VCaP (cell line): ENCODE measurements around the gene UTY.

ENCODE experiments used
- H3K27ac ChIP-seq: fragments of 450-650 bp; 2 replicates; pipeline ENCODE4 v1.5.1; 2017
- TF ChIP-seq, protein P1 (sequence below): fragments of 450-650 bp; conservative IDR thresholded peaks from 2 replicates; pipeline ENCODE4 v1.5.1; 2017; ENCODE audit warnings: mild to moderate bottlenecking, moderate library complexity

The UTY gene

DNA sequence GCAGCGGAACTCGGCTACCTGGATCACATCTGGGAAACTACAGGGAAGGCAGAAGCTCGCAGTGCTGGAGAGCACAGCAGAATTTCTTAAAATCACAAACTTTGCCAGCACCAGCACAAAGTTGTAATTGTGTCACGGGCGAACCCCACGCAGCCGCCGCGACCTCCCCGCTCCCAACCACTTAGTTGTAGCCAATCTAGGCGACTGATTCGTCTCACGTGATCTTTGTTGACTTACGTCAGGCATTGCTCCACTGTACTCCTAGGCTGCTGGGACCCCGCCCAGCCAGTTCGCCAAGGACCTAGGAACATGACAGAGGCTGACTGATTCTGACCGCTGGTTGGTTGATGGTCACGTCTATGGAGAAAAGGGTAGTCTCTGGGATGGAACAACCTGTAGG, at the start of gene UTY:
Gene UTY, minus strand, starts transcription at position 206 of the 400 bp plus-strand sequence. CDS start 368 bp downstream, outside the sequence.
- TF ChIP-seq, protein P1, sequence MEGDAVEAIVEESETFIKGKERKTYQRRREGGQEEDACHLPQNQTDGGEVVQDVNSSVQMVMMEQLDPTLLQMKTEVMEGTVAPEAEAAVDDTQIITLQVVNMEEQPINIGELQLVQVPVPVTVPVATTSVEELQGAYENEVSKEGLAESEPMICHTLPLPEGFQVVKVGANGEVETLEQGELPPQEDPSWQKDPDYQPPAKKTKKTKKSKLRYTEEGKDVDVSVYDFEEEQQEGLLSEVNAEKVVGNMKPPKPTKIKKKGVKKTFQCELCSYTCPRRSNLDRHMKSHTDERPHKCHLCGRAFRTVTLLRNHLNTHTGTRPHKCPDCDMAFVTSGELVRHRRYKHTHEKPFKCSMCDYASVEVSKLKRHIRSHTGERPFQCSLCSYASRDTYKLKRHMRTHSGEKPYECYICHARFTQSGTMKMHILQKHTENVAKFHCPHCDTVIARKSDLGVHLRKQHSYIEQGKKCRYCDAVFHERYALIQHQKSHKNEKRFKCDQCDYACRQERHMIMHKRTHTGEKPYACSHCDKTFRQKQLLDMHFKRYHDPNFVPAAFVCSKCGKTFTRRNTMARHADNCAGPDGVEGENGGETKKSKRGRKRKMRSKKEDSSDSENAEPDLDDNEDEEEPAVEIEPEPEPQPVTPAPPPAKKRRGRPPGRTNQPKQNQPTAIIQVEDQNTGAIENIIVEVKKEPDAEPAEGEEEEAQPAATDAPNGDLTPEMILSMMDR: no peak
- peak within 1 kb of the TSS; percentile 92 for H3K27ac ChIP-seq

DNA sequence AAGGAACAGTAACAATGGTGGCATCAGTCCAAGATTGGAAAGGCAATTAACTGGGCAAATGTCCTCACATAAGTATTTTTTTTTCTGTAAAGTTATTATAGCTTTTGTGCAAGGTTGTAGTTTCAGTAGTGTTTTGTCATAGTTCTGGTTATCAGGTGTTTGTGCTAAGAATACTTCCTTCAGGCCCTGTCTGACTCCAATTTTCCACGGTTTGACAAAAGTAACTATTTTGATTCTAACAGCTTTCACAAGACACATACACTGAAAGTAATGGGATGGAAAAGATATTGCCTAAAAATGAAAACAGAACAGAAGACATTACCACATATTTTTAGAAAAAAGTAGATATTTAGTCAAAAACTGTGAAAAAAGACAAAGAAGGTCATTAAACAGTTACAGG, 40.6 kb upstream of the UTY start:
- H3K27ac ChIP-seq: no peak overlapping the region
- TF ChIP-seq, protein P1: no peak

DNA sequence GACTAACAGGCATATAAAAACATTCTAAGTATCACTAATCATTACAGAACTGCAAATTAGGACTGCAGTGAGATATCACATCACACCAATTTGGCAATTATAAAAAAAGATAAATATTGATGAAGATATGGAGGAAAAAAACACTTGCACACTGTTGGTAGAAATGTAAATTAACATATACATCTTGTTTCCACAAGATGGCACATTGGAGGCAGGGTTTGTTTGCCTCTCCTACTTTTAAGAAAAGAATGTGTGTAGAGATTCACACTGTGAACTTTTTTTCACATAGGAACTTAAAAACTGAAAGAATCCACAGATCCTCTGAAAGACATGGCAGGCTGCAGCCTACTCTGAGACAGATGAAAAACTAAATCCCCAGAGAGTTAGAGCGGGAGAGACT, 21.4 kb upstream of the UTY start:
- TF ChIP-seq, protein P1: peak; percentile 53
- H3K27ac ChIP-seq: no peak overlapping the region

DNA sequence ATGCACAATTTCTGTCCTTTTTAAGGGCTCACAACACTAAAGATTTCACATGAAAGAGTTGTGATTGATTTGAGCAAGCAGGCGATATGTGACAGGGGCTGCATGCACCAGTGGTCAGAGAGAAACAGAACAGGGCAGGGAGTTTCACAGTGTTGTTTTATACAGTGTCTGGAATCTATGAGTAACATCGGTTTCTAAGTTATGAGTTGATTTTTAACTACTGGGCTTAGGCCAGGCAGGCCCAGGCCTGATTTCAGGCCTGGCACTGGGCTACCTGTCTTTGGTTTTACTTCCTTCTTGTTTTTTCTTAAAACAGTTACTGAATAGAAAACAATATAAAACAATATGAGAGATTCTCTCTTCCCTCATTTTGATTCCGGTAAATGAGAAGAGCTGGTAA, 13.9 kb upstream of the UTY start:
- H3K27ac ChIP-seq: peak overlapping the region; percentile 20; the same call in 1 of the 2 replicates
- TF ChIP-seq, protein P1: no peak

DNA sequence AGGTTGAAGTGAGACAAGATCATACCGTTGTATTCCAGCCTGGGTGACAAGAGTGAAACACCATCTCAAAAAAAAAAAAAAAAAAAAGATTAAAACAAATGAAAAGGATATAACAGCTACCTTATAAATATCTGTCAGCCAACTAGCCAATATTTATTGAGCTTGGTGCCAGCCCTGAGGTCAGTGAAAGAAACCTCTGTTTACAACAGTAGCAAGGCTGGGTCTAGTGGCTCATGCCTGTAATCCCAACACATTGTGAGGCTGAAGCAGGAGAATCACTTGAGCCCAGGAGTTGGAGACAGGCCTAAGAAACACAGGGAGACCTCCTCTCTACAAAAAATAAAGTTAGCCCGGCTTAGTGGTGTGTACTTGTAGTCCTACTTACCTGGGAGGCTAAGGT, 12.6 kb upstream of the UTY start:
- TF ChIP-seq, protein P1: no peak
- H3K27ac ChIP-seq: no peak overlapping the region

DNA sequence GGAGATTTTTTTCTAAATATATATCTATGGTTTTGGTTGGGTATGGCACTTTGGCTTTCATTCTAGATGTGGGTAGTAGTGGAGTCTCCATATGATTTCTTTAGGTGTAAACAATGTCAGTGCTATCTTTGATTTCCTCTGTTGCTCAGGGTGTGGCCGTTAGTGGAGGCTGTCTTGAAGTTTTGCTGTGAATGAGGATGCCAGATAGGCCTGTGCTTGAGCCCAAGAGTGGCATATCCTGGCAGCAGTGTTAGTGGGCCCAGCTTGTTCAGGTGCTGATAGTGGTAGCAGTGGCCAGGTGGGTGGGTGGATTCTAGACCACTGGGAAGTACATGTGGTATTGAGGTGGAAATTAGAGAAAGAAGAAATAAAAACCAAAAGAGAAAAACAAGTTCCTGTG, 8.9 kb upstream of the UTY start:
- no peak overlapping the region for H3K27ac ChIP-seq
- TF ChIP-seq, protein P1: no peak

DNA sequence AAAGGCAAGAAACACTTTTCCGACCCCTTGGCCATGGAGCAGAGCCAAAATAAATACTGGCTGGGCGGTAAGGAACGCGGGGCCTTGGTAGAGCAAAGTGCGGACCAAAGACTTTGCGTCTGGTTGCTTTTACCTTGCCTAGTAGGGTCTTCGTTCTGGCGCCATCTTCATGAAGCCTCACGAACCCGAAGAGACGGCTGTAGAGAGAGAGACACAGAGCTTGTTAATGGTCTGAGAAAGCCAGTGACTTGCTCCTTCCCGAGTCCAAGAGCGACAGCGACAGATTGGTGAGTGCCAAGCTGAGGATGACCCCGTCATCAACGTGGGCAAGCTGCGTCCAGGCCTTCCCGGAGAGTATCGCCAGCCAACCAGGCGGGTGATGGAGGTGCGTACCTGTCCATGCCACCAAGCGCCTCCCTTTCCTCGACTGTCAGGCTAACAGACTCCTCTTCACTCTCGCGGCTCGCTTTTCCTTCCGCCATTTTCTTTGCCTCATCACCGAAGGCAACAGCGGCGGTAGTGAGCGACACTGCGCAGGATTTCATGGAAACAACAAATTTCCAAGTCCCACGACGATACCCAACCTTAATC, 617 bp downstream of the UTY start:
- TF ChIP-seq, protein P1: no peak

More for the DNA sequence above, 617 bp downstream of the UTY start:
- peak overlapping the region; percentile 92 for H3K27ac ChIP-seq
